Mononuclear cell (primary cell): Measurements from ENCODE around the gene CARD18. TPM values are rescaled to one million over a fixed set of nuclear protein-coding genes. Genes with fewer than 3 reads are reported as not detected.

Experiments used
- H3K27me3 ChIP-seq: 2 replicates; pipeline ENCODE4 v1.6.0; 2011; ENCODE audit warnings: low read length, control low read depth; ENCODE audit not compliant: insufficient read depth
- H3K4me1 ChIP-seq: 2 replicates; pipeline ENCODE4 v1.5.1; 2011; ENCODE audit warnings: mild to moderate bottlenecking, low read length, control low read depth; ENCODE audit not compliant: insufficient read depth
- H3K4me3 ChIP-seq: 2 replicates; pipeline ENCODE4 v1.5.1; 2011; ENCODE audit warnings: mild to moderate bottlenecking, low read length, moderate library complexity
- H3K9me3 ChIP-seq: 2 replicates; pipeline ENCODE4 v1.5.1; 2011; ENCODE audit warnings: low read depth, mild to moderate bottlenecking, control low read depth, low read length
- total RNA-seq: library from RNA; depleted of rRNA; stranded (reverse); fragments of >200 nt; gene quantifications from one replicate; pipeline ENCODE4 v1.2.3, GENCODE V29; 2012

CARD18 gene
- total RNA-seq, 1 donor = not detected

- no peak overlapping the region for H3K4me3 ChIP-seq
- no peaks in the 10 kb centered on the region for H3K27me3 ChIP-seq
- H3K9me3 ChIP-seq = no peaks in the 10 kb centered on the region
- H3K4me1 ChIP-seq = no peaks in the 10 kb centered on the region
Measured at GRCh38 chr11:105152560-105152959, 13.0 kb upstream of the CARD18 start.

GRCh38 chr11:105152021-105152512, 12.5 kb upstream of the CARD18 start:
- H3K4me1 ChIP-seq = no peaks in the 10 kb centered on the region
- no peaks in the 10 kb centered on the region for H3K27me3 ChIP-seq
- no peaks in the 10 kb centered on the region for H3K9me3 ChIP-seq
- no peak overlapping the region for H3K4me3 ChIP-seq

- Histone ChIP-seq H3K9me3 (no peaks in the 10 kb centered on the region), H3K27me3 (no peaks in the 10 kb centered on the region), H3K4me1 (no peaks in the 10 kb centered on the region), H3K4me3 (no peak overlapping the region)
Measured at GRCh38 chr11:105149477-105149876, 9.9 kb upstream of the CARD18 start.

GRCh38 chr11:105148241-105148640, 8.7 kb upstream of the CARD18 start:
- Histone ChIP-seq H3K4me3 (no peak overlapping the region), H3K9me3 (no peaks in the 10 kb centered on the region), H3K27me3 (no peaks in the 10 kb centered on the region), H3K4me1 (no peaks in the 10 kb centered on the region)

- Histone ChIP-seq H3K4me3 (no peak overlapping the region), H3K27me3 (no peaks in the 10 kb centered on the region), H3K9me3 (no peaks in the 10 kb centered on the region), H3K4me1 (no peaks in the 10 kb centered on the region)
Measured at GRCh38 chr11:105144887-105145286, 5.3 kb upstream of the CARD18 start.

- H3K9me3 ChIP-seq = no peaks in the 10 kb centered on the region
- no peak overlapping the region for H3K4me3 ChIP-seq
- H3K4me1 ChIP-seq = no peaks in the 10 kb centered on the region
- H3K27me3 ChIP-seq = no peaks in the 10 kb centered on the region
Measured at GRCh38 chr11:105142167-105142566, 2.6 kb upstream of the CARD18 start.

GRCh38 chr11:105137286-105137685, 2.3 kb downstream of the CARD18 start:
- Histone ChIP-seq H3K9me3 (no peaks in the 10 kb centered on the region), H3K4me1 (no peaks in the 10 kb centered on the region), H3K27me3 (no peaks in the 10 kb centered on the region), H3K4me3 (no peak overlapping the region)

- Histone ChIP-seq H3K9me3 (no peaks in the 10 kb centered on the region), H3K27me3 (no peaks in the 10 kb centered on the region), H3K4me1 (no peaks in the 10 kb centered on the region), H3K4me3 (no peak overlapping the region)
Measured at GRCh38 chr11:105135883-105136282, 3.7 kb downstream of the CARD18 start.

- Histone ChIP-seq H3K9me3 (no peaks in the 10 kb centered on the region), H3K4me3 (no peak overlapping the region), H3K4me1 (no peaks in the 10 kb centered on the region), H3K27me3 (no peaks in the 10 kb centered on the region)
Measured at GRCh38 chr11:105132716-105133511, 6.7 kb downstream of the CARD18 start.

GRCh38 chr11:105130189-105130813, 9.3 kb downstream of the CARD18 start:
- Histone ChIP-seq H3K27me3 (no peaks in the 10 kb centered on the region), H3K4me3 (no peak overlapping the region), H3K4me1 (no peaks in the 10 kb centered on the region), H3K9me3 (peaks cover 6% of the 10 kb centered on the region)

- Histone ChIP-seq H3K4me3 (no peak overlapping the region), H3K27me3 (no peaks in the 10 kb centered on the region), H3K9me3 (peaks cover 6% of the 10 kb centered on the region), H3K4me1 (no peaks in the 10 kb centered on the region)
Measured at GRCh38 chr11:105124756-105125155, 14.8 kb downstream of the CARD18 start.

GRCh38 chr11:105111145-105111944, 28.2 kb downstream of the CARD18 start:
- Histone ChIP-seq H3K27me3 (no peaks in the 10 kb centered on the region), H3K9me3 (no peaks in the 10 kb centered on the region), H3K4me3 (no peak overlapping the region), H3K4me1 (peaks cover 11% of the 10 kb centered on the region)

- H3K4me3 ChIP-seq = no peak overlapping the region
- peaks cover 11% of the 10 kb centered on the region for H3K4me1 ChIP-seq
- H3K27me3 ChIP-seq = no peaks in the 10 kb centered on the region
- H3K9me3 ChIP-seq = no peaks in the 10 kb centered on the region
Measured at GRCh38 chr11:105110688-105111030, 28.9 kb downstream of the CARD18 start.

- Histone ChIP-seq H3K4me3 (no peak overlapping the region), H3K27me3 (no peaks in the 10 kb centered on the region), H3K4me1 (peaks cover 11% of the 10 kb centered on the region), H3K9me3 (no peaks in the 10 kb centered on the region)
Measured at GRCh38 chr11:105109855-105110687, 29.5 kb downstream of the CARD18 start.
